Heart left ventricle (tissue), 16 donors: ENCODE measurements around the gene EEIG1. TPM values are rescaled to one million over a fixed set of nuclear protein-coding genes. Genes with fewer than 3 reads are reported as not detected.

Source experiments
- ATAC-seq, 4 donors: fragments of 200-7000 bp; cut with Tn5 transposase; one replicate each; pipeline ENCODE4 v1.9.1; 2020 to 2022; ENCODE audit warnings: moderate library complexity in 4 of 4, mild to moderate bottlenecking in 3 of 4, moderate number of reproducible peaks in 1 of 4
- DNase-seq, 5 donors: peaks; one replicate each; pipeline ENCODE4 v3.0.0-alpha.2; 2020
- H3K27ac ChIP-seq, 12 donors: fragments of 200-600 bp; sonication (generic) in 4 of 12; one replicate each; pipeline versions ENCODE4 v1.5.0 to v1.8.0; 2016 to 2022; ENCODE audit warnings: mild to moderate bottlenecking in 2 of 12
- H3K27me3 ChIP-seq, 9 donors: fragments of 200-600 bp; sonication (generic) in 2 of 9; one replicate each; pipeline versions ENCODE4 v1.5.1 to v1.8.0; 2016 to 2022; ENCODE audit warnings: mild to moderate bottlenecking in 3 of 9
- H3K36me3 ChIP-seq, 9 donors: fragments of 200-600 bp; sonication (generic) in 2 of 9; one replicate each; pipeline versions ENCODE4 v1.5.0 to v1.8.0; 2018 to 2022; ENCODE audit warnings: mild to moderate bottlenecking in 2 of 9
- H3K4me1 ChIP-seq, 12 donors: fragments of 200-600 bp; sonication (generic) in 4 of 12; one replicate each; pipeline versions ENCODE4 v1.5.0 to v1.8.0; 2016 to 2022; ENCODE audit warnings: mild to moderate bottlenecking in 3 of 12
- H3K4me3 ChIP-seq, 12 donors: fragments of 200-600 bp; sonication (generic) in 4 of 12; one replicate each; pipeline versions ENCODE4 v1.5.0 to v1.8.0; 2017 to 2022; ENCODE audit warnings: mild to moderate bottlenecking in 9 of 12, moderate library complexity in 4 of 12
- H3K9me3 ChIP-seq, 12 donors: fragments of 200-600 bp; sonication (generic) in 4 of 12; one replicate each; pipeline versions ENCODE4 v1.5.0 to v1.8.0; 2016 to 2022; ENCODE audit warnings: mild to moderate bottlenecking in 1 of 12
- CTCF ChIP-seq, 12 donors: fragments of 200-600 bp; sonication (generic) in 4 of 12; IDR thresholded peaks; one replicate each; pipeline versions ENCODE4 v1.5.0 to v1.8.0; 2018 to 2022; ENCODE audit warnings: antibody characterized with exemption in 12 of 12, mild to moderate bottlenecking in 5 of 12
- POLR2A ChIP-seq, 2 donors: fragments of 450-650 bp; IDR thresholded peaks; one replicate each; pipeline ENCODE4 v1.6.1; 2017; ENCODE audit warnings: antibody characterized with exemption in 2 of 2, mild to moderate bottlenecking in 2 of 2, moderate library complexity in 2 of 2
- WGBS, 4 donors: extraction: QIAGEN DNeasy Blood & Tissue Kit in 2 of 4; methylation state at CpG; one replicate each; pipeline versions ENCODE4 v1.1.5 to v1.1.7; 2013 to 2018; 5-methylcytosine and 5-hydroxymethylcytosine counted together
- intact Hi-C, 10 donors: fragments of 100-400 bp; cut with DNase I; formaldehyde crosslinking; loops; one replicate each; pipeline versions ENCODE4 v1.11.1 to v1.14.2; 2022
- polyA plus RNA-seq, 2 donors: library from polyadenylated mRNA; stranded (reverse); fragments of 200-250 nt; gene quantifications; one replicate each; pipeline ENCODE4 v1.2.3, GENCODE V29; 2013
- total RNA-seq, 9 donors: library from RNA; depleted of rRNA in 2 of 9; stranded (reverse); fragments of >200 nt in 2 of 9; fragmentation: NEBNext Ultra II Directional in 3 of 9; extraction: Animal tissue kit (Norgen Biotek cat#: 25700) in 3 of 9; gene quantifications; one replicate each; pipeline versions ENCODE4 v1.1.0 to v1.2.4, GENCODE V29; 2016 to 2023
- donor health status: ischemic (EF 13 %, LVEDD 7.1; RV severe dilation, severe dysfunction).
- donor health status: healthy with polysubstance abuse.
- donor health status: DM: no; HTN: yes; CAD: no.
- donor health status: DM: no; HTN: no; CAD: no.
- donor health status: ischemic (EF 25% LVEDD 6.9; RV normal size, moderate dysfunction).
- donor health status: ischemic (EF 25% LVEDD 5.7; RV mildly dilated, moderate dysfunction).
- donor health status: healthy.
- donor health status: DM: yes; HTN: yes; CAD: no.
- donor health status: ischemic (EF 35%, LVEDD 5.7; RV mildly dilated, moderate dysfunction).
- donor health status: nonischemic (EF 11% LVEDD 7.7; RV severe dilation, severe dysfunction).
- donor health status: DM: yes; HTN: yes; CAD: no.
- donor health status: PGD.
- donor health status: ischemic (EF 29% LVEDD 5.4; RV normal size, mild dysfunction).
- donor health status: nonischemic (EF 23%, LVEDD 6.1; RV moderate dilation, normal function).

Gene EEIG1
- total and polyA plus RNA-seq, 11 donors: 5.4 to 45.2 (median 20.1) TPM

DNA sequence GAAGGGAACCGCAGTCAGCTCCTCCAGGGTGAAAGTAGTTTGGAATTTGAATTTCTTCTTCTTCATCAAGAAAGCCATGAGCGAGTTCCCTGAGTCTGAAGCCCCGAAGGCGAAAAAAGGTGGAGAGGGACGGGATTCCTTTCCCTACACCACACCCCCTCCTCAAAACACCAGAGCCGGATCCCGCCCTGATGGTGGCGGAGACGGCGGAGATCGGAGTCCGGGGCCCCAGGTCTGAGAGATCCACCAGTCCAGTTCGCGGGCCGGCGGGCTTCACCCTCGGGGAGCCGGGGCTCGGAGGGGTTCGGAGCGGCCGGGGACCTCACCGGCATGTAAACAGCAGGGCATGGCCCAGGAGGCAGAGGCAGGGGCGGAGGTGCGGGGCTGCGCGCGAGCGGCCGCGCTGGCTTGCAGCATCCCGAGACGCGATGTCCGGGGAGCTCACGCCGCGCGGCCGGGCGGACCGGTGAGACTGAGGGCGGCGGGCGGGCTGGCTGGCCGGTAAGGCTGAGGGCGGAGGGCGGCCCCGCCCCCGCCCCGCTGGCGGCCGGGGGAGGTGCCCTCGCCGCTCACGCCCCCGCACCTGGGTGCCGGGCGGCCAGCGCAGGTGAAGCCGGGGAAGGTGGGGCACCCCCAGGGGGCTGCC, 606 bp downstream of the EEIG1 start:
- Histone ChIP-seq H3K27ac (peak overlapping the region; percentile 72 to 96 (median 90)), H3K9me3 (no peaks in the 10 kb centered on the region), H3K4me3 (peak overlapping the region; percentile 57 to 99 (median 84)), H3K4me1 (peaks cover 0 to 69% (median 53%) of the 10 kb centered on the region in 12 donors), H3K36me3 (peaks cover 0 to 4% (median 0%) of the 10 kb centered on the region in 9 donors), H3K27me3 (no peaks in the 10 kb centered on the region)
- peak in 2 of 4 donors; percentile 7 to 30 for ATAC-seq
- whole genome bisulfite sequencing, 4 donors: 0 to 1% (median 1%) methylated on average over 13 to 61 of the region's 61 CpGs
- intact Hi-C loops: no loop called here
- peak in 3 of 5 donors; percentile 40 to 68 (median 48) for DNase-seq
- no peak for TF ChIP-seq POLR2A (IDR thresholded peaks at IDR 0.05)
- TF ChIP-seq CTCF (IDR thresholded peaks at IDR 0.05): no peak

- intact Hi-C loops: no loop called here
- Histone ChIP-seq H3K4me3 (peak overlapping the region; percentile 57 to 99 (median 84)), H3K36me3 (peaks cover 0 to 4% (median 0%) of the 10 kb centered on the region in 9 donors), H3K4me1 (peaks cover 0 to 76% (median 60%) of the 10 kb centered on the region in 12 donors), H3K27ac (peak overlapping the region in 11 of 12 donors; percentile 72 to 96 (median 91)), H3K27me3 (no peaks in the 10 kb centered on the region), H3K9me3 (no peaks in the 10 kb centered on the region)
- 6 to 12% (median 11%) methylated on average over 13 to 24 of the region's 24 CpGs for WGBS, 4 donors
- peak; percentile 3 to 28 (median 9) for ATAC-seq
- TF ChIP-seq POLR2A (IDR thresholded peaks at IDR 0.05) (no peak), CTCF (IDR thresholded peaks at IDR 0.05) (no peak)
- DNase-seq: peak in 3 of 5 donors; percentile 54 to 73 (median 69)
Observed at GRCh38 chr9:127979333-127980059, 1.3 kb downstream of the EEIG1 start.

DNA sequence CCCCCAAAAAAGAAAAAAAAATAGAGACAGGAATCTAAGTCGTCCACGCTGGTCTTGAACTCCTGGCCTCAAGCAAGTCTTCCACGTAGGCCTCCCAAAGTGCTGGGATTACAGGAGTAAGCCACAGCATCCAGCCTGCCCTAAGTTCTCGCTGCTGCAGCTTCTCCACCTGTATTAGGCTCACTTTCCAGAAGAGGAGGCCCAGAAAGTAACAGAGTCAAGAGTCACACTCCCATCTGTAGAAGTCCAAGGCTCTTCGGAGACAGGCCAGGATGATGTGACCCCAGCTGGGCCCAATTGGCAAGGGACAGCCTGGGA, 1.8 kb downstream of the EEIG1 start:
- TF ChIP-seq CTCF (IDR thresholded peaks at IDR 0.05): no peak

More for the DNA sequence above, 1.8 kb downstream of the EEIG1 start:
- Histone ChIP-seq H3K27ac (peak overlapping the region; percentile 70 to 96 (median 90)), H3K9me3 (no peaks in the 10 kb centered on the region), H3K4me3 (peak overlapping the region; percentile 57 to 99 (median 84)), H3K27me3 (no peaks in the 10 kb centered on the region), H3K4me1 (peaks cover 0 to 81% (median 65%) of the 10 kb centered on the region in 12 donors), H3K36me3 (peaks cover 0 to 4% (median 0%) of the 10 kb centered on the region in 9 donors)
- ATAC-seq (no peak), DNase-seq (peak in 1 of 5 donors; percentile 1)
- intact Hi-C loops: no loop called here
- WGBS, 4 donors: 50 to 58% (median 51%) methylated on average over 5 of the region's 5 CpGs
